LNCAP (cell line): Measurements from ENCODE around the gene CAMSAP1.

ENCODE experiments used
- TF ChIP-seq, protein P1 (sequence below): fragments of 450-650 bp; IDR thresholded peaks from 2 replicates; pipeline ENCODE4 v1.5.1; 2017; ENCODE audit warnings: mild to moderate bottlenecking

The CAMSAP1 gene, protein sequence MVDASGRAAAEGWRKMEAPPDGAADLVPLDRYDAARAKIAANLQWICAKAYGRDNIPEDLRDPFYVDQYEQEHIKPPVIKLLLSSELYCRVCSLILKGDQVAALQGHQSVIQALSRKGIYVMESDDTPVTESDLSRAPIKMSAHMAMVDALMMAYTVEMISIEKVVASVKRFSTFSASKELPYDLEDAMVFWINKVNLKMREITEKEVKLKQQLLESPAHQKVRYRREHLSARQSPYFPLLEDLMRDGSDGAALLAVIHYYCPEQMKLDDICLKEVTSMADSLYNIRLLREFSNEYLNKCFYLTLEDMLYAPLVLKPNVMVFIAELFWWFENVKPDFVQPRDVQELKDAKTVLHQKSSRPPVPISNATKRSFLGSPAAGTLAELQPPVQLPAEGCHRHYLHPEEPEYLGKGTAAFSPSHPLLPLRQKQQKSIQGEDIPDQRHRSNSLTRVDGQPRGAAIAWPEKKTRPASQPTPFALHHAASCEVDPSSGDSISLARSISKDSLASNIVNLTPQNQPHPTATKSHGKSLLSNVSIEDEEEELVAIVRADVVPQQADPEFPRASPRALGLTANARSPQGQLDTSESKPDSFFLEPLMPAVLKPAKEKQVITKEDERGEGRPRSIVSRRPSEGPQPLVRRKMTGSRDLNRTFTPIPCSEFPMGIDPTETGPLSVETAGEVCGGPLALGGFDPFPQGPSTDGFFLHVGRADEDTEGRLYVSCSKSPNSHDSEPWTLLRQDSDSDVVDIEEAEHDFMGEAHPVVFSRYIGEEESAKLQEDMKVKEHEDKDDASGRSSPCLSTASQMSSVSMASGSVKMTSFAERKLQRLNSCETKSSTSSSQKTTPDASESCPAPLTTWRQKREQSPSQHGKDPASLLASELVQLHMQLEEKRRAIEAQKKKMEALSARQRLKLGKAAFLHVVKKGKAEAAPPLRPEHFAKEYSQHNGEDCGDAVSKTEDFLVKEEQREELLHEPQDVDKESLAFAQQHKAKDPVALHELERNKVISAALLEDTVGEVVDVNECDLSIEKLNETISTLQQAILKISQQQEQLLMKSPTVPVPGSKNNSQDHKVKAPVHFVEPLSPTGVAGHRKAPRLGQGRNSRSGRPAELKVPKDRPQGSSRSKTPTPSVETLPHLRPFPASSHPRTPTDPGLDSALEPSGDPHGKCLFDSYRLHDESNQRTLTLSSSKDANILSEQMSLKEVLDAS (N-terminal part only)

DNA sequence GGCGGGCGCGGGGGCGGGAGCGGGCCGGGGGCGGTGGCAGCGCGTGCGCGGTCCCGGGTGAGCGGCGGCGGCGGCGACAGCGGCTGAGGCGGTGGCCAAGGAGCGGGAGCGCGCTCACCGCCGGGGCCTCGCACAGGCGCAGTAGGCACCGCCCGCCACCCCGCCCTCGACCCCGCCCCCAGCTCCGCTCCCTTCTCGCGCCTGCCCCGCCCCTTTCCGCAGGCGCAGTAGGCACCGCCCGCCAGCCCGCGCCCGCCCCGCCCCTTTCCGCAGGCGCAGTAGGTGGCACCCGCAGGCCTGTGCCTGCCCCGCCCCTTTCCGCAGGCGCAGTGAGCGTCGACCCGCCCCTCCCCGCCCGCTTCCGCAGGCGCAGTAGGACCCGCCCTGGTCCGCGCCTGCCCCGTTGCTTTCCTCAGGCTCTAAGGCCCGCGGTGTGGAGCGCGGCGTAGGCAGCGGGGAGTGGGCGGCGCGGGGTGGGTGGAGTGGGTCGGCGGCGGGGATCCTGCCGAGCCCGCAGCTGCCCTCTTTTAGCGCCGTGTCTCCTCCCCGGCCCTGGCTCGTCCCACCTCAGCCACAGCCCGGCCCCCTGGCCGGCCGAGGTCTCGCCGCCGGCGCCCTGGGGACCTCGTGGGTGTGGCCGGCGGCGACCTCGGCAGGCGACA, at the start of gene CAMSAP1:
Gene CAMSAP1, minus strand, starts transcription at position 116 of the 662 bp plus-strand sequence. CDS start 387 bp downstream, outside the sequence.
- TF ChIP-seq, protein P1, sequence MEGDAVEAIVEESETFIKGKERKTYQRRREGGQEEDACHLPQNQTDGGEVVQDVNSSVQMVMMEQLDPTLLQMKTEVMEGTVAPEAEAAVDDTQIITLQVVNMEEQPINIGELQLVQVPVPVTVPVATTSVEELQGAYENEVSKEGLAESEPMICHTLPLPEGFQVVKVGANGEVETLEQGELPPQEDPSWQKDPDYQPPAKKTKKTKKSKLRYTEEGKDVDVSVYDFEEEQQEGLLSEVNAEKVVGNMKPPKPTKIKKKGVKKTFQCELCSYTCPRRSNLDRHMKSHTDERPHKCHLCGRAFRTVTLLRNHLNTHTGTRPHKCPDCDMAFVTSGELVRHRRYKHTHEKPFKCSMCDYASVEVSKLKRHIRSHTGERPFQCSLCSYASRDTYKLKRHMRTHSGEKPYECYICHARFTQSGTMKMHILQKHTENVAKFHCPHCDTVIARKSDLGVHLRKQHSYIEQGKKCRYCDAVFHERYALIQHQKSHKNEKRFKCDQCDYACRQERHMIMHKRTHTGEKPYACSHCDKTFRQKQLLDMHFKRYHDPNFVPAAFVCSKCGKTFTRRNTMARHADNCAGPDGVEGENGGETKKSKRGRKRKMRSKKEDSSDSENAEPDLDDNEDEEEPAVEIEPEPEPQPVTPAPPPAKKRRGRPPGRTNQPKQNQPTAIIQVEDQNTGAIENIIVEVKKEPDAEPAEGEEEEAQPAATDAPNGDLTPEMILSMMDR: no peak

DNA sequence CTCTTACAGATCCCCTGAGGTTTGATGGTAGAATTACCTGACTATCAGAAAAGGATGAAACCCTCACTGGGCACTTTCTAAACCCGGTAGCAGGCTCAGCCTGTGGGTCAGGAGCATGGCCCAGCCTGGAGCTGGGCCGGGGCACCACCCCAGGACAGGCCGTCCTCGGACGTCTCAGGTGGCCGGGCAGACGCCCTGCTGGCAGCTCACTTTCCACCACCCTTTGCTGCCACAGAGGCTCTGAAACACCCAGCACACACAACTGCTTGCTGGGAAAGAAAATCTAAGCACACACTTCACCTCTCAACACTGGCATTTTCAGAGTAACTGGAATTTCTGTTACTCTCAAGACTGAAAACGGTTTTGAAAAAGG, 49.4 kb upstream of the CAMSAP1 start:
- TF ChIP-seq, protein P1: no peak

DNA sequence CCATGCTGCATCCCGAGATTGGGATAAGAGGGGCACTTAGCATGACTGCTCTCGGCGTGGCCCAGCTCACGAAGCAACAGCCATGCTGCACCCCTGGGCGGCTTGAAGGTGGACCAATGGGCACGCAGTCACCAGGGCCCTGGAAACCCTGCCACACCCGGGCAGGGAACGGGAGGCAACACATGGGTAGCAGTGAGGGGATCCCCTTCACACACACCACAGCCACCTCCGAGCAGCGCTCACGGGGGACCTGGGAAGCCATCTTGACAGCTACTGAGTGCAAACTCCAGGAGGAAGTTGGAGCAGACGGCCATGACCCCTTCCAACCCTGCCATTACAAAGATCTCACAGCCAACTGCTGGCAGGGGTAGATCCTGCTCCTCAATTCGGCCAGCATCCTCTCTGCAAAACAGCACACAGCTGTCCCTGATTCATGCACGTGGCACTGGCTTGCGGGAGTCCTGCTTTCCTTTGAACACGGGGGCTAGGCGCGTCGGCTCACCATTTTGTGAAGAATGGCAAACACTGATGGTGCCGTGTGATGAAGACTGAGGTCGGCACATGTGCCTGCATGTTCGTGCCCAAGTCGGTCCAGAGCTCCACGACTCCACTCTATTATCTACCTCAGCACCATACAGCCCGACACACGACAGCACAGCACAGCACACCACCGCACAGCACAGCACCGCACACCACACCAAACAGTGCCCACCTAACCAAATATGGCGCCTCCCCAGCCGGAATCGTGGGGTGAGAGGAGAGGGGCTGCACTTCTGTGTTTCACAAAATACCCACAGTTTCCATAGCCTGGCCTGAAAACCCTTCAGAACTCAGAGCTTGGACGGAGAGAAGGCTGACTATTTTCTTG, 48.8 kb upstream of the CAMSAP1 start:
- TF ChIP-seq, protein P1: no peak

DNA sequence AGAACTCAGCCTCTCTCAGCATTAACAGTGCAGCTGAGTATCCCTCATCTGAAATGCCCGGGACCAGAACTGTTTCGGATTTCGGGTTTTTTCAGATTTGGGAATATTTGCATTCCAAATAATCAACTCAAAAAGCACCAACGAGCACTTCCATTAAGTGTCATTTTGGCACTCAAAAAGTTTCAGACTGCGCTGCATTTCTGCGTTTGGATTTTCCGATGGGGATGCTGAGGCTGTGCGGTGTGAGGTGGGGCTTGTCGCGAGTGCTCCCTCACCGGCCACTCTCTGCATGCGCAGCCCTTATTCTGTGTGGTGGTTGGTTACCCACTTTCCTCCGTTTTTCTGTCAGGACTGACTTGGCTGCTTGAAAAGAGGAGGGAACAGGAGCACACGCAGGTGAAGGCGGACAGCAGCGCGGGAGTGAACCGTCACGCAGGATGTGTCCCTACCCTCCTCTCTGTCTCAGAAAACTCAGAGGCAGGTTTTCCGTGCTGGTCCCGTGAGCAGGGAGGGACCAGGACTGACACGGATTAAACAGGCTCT, 45.4 kb upstream of the CAMSAP1 start:
- TF ChIP-seq, protein P1: no peak

DNA sequence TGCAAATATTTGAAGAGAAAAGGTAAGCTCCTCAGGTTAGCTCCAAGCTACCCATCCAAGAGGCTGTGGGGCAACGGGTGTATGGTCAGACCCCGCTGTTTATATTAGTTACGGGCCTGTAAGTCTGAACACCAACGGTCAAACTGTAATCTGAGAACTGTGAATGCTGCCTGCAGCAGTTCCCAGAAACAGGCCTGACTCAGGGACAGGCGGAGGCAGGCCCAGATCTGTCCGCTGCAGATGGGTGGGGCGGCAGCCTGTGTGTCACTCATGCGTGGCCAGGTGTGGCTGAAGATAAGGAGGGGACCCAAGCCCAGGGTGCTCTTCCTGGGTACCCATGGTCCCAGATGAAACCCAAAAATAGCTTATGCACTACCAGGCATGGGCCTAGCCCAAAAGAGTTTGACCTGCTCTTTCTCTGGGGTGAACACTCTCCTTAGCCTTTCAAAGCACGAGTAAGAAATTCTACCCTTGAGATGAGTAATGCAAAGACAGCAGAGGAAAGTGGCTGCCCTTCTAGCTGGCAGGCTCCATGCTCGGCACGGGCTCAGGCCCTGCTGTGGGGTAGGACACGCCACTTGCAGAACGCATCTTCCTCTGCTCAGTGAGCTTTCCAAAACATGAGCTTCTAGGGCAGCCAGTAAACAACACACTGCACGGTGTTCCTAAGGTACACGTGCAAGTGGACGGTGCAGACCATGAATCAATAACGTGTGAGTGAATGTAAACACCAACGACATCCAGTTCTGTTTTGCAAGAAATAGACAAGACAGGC, 44.7 kb upstream of the CAMSAP1 start:
- TF ChIP-seq, protein P1: no peak

GRCh38 chr9:135950135-135950682, 42.9 kb upstream of the CAMSAP1 start:
- TF ChIP-seq, protein P1: no peak
